LNCaP clone FGC (cell line): Measurements from ENCODE around the gene UBE2O.
A peak's percentile ranks its signal among the peaks of the same experiment; 100 is the strongest.

Experiments used
- DNase-seq: peaks from one replicate; pipeline ENCODE4 v3.0.0-alpha.2; 2011; ENCODE audit warnings: low read depth
- H3K4me3 ChIP-seq: 2 replicates; pipeline ENCODE4 v1.5.1; 2011; ENCODE audit warnings: mild to moderate bottlenecking, low read depth, low read length, control low read depth
- TF ChIP-seq, protein P1 (sequence below): IDR thresholded peaks from 2 replicates; pipeline ENCODE4 v1.5.1; 2012; ENCODE audit warnings: mild to moderate bottlenecking; ENCODE audit not compliant: control insufficient read depth, insufficient read depth; ENCODE audit errors: extremely low read depth

Gene UBE2O

DNA sequence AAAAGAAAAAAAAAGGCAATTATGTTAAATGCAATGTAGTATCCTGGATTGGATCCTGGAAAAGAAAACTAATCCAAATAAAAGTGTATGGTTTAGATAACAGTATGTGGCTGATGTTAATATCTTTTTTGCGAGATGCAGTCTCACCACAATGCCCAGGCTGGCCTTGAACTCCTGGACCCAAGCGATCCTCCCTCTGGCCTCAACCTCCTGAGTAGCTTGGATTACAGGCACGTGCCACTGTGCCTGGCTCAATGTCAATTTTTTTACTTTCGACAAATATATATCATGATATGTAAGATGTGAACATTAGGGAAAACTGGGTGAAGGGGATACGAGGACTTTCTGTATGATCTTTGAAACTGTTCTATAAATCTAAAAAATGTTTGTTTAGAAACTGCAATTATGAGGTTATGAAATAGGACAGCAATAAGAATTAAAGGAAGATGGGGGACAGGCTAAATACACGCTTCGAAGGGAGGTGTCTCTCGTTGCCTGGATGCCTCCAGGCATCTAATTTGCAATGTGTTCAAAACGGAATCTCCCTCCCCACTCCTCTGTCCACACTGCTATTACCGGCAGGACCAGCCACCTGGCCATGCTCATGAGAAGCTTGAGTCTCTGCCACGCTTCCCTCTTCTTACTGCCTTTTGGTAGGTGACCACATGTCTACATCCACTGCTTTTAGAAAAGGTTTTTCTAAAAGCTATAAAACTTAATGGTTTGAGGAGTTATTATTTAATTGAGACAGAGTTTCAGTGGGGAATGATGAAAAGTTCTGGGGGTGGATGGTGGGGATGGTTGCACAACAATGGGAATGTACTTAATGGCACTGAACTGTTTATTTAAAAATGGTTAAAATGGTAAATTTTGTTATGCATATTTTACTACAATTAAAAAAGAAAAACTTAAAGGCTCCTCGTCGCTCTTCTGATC, 15.2 kb downstream of the UBE2O start:
- DNase-seq = no peak
- no peak overlapping the region for H3K4me3 ChIP-seq
- TF ChIP-seq, protein P1, sequence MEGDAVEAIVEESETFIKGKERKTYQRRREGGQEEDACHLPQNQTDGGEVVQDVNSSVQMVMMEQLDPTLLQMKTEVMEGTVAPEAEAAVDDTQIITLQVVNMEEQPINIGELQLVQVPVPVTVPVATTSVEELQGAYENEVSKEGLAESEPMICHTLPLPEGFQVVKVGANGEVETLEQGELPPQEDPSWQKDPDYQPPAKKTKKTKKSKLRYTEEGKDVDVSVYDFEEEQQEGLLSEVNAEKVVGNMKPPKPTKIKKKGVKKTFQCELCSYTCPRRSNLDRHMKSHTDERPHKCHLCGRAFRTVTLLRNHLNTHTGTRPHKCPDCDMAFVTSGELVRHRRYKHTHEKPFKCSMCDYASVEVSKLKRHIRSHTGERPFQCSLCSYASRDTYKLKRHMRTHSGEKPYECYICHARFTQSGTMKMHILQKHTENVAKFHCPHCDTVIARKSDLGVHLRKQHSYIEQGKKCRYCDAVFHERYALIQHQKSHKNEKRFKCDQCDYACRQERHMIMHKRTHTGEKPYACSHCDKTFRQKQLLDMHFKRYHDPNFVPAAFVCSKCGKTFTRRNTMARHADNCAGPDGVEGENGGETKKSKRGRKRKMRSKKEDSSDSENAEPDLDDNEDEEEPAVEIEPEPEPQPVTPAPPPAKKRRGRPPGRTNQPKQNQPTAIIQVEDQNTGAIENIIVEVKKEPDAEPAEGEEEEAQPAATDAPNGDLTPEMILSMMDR = no peak

DNA sequence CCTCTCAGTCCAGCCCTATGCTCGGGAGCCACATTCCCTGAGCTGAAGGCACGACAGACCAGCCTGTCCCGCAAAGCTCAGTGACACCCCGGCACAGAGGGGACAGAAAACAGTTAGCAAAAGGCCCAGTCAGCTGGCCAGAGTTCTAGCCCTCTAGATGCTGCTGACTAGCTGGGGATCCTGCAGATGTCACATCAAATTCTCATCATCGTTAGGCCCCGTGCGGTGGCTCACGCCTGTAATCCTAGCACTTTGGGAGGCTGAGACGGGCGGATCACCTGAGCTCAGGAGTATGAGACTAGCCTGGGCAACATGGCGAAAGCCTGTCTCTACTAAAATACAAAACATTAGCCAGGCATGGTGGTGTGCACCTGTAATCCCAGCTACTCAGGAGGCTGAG, 17.2 kb downstream of the UBE2O start:
- no peak overlapping the region for H3K4me3 ChIP-seq
- TF ChIP-seq, protein P1 = no peak
- DNase-seq = no peak

DNA sequence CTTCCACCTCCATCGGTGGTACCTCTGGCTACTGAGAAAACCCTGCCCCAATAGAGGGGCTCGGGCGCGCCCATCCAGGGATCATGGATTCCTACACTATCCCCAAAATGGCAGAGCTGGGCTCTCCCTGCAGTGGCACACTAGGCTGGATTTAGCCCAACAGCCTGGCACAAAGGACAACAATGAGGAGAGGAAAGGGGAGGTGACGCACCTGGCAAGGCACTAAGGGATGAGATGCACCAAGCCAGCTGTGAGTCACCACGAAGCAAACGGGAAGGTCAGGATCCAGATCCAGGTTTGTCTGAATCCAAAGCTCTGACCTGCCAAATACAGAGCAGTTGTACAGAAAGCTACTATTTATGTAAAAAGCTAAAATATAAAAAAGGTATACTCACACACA, 18.1 kb downstream of the UBE2O start:
- DNase-seq = no peak
- TF ChIP-seq, protein P1 = no peak
- no peak overlapping the region for H3K4me3 ChIP-seq

DNA sequence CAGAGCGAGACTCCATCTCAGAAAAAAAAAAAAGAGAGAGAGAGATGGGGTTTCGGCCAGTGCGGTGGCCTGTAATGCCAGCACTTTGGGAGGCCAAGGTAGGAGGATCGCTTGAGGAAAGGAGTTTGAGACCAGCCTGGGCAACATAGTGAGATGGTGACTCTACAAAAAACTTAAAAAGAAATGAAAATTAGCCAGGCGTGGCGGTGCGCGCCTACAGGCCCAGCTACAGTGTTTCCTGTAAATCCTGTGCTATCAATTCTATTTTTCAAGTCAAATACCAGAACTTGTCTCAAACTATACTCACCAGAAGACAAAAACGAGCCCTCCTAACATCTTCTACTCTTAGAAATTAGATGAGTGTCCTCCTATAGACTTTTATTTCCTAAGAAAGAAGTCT, 19.3 kb downstream of the UBE2O start:
- no peak for DNase-seq
- TF ChIP-seq, protein P1 = no peak
- H3K4me3 ChIP-seq = no peak overlapping the region

DNA sequence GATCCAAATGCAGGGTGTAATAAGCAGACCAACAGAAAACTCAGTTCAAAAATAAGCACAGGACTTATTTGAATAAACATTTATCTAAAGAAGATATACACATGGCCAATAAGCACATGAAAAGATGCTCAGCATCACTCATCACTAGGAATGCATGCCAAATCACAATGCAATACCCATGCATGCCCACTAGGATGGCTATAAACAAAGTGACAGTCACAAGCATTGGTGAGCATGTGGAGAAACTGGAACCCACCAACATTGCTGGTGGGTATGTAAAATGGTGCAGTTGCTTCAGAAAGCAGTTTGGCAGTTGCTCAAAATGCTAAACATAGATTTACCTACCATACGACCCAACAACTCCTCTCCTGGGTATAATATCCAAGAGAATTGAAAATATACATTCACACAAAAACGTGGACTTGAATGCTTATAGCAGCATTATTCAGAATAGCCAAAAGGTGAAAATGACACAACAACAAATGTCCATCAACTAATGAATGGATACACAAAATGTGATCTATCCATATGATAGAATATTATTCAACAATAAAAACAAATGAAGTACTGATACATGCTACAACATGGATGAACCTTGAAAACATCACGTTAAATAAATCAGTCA, 20.1 kb downstream of the UBE2O start:
- no peak overlapping the region for H3K4me3 ChIP-seq
- DNase-seq = no peak
- TF ChIP-seq, protein P1 = peak; percentile 22; the same call in 1 of the 2 replicates

DNA sequence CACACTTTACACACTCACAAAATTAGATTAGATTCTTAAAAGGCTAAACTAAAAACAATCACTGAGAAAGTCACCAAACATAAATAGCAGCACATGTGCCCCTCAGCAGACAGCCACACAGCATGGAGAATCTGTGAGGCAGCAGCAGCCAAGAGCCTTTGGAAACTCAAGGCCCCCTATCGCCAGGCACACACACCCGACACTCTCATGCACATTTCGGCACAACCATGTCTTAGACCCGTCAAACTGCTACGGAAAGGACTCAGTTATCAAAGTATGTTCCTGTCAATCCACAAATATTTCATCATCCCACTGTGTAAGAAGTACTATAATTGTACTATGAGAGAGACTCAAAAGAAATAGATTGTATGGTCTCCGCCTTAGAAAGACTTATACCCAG, 20.9 kb downstream of the UBE2O start:
- TF ChIP-seq, protein P1 = no peak
- H3K4me3 ChIP-seq = no peak overlapping the region
- no peak for DNase-seq

DNA sequence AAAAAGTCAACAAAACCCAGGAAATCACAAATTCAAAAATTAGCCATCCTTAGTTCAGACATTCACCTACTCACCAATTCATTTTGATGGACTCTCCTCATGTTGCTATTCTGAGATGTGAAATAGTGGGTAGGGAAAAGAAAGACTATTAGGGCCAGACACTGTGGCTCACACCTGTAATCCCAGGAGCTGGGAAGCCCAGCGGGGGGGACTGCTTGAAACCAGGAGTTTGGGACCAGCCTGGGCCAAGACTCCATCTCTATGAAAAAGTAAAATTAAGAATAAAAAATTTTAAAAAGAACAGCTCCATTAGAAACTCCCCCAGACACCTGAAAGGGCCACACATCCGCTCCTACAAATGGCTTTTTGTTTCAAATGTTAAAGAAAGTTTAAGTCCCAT, 21.4 kb downstream of the UBE2O start:
- no peak for DNase-seq
- TF ChIP-seq, protein P1 = no peak
- H3K4me3 ChIP-seq = no peak overlapping the region
